K562 (cell line): ENCODE measurements around the gene CEBPE. TPM values are rescaled to one million over a fixed set of nuclear protein-coding genes. Genes with fewer than 3 reads are reported as not detected.
A peak's percentile ranks its signal among the peaks of the same experiment; 100 is the strongest.

ENCODE experiments used
- CBX1 ChIP-seq: sonication (generic); IDR thresholded peaks from 2 replicates; pipeline ENCODE4 v1.6.1; 2016; ENCODE audit warnings: antibody characterized with exemption, low read depth, mild to moderate bottlenecking
- CXXC5 ChIP-seq: fragments of 250-450 bp; sonication (Bioruptor Pico); IDR thresholded peaks from 2 replicates; pipeline ENCODE4 v1.8.0; 2022; ENCODE audit warnings: inconsistent platforms, mild to moderate bottlenecking, moderate library complexity
- DMBX1 ChIP-seq: fragments of 250-450 bp; sonication (Bioruptor Pico); IDR thresholded peaks from 2 replicates; pipeline ENCODE4 v1.8.0; 2022; ENCODE audit warnings: inconsistent platforms, mild to moderate bottlenecking, moderate library complexity, borderline replicate concordance
- ELF4 ChIP-seq: fragments of 450-650 bp; formaldehyde crosslinking; IDR thresholded peaks from 2 replicates; pipeline ENCODE4 v1.4.0; 2022; ENCODE audit warnings: missing genetic modification characterization
- IRF2 ChIP-seq: sonication (generic); formaldehyde crosslinking; IDR thresholded peaks from 2 replicates; pipeline ENCODE4 v1.8.1; 2022; ENCODE audit warnings: mild to moderate bottlenecking, missing genetic modification reagents
- L3MBTL2 ChIP-seq: fragments of 450-650 bp; IDR thresholded peaks from 2 replicates; pipeline ENCODE4 v1.6.1; 2016; ENCODE audit warnings: mild to moderate bottlenecking, moderate library complexity
- SMARCA4 ChIP-seq: fragments of 450-650 bp; IDR thresholded peaks from 2 replicates; pipeline ENCODE4 v1.6.1; 2016
- polyA plus RNA-seq, 8 experiments: library from polyadenylated mRNA; depleted of rRNA in 4 of 8; stranded (reverse) in 5 of 8; unstranded in 3 of 8; fragments of >200 nt; fragmentation: Nextera tagmentation in 2 of 8; fragmentation: Illumina TruSeq in 1 of 8; extraction: Ambion mirVana in 2 of 8; extraction: Trizol in 1 of 8; gene quantifications; 2 replicates each; pipeline versions ENCODE4 v1.2.1 to v1.2.3, GENCODE V29; 2011 to 2014; ENCODE audit warnings: inconsistent platforms in 1 of 8, missing spikeins in 1 of 8
- total RNA-seq, 7 experiments: library from RNA; depleted of rRNA in 6 of 7; stranded (reverse); fragments of >200 nt in 6 of 7; fragmentation: Illumina TruSeq in 2 of 7; extraction: Trizol in 2 of 7; gene quantifications; 2 replicates each; pipeline versions ENCODE4 v1.2.1 to v1.2.3, GENCODE V29; 2011 to 2021; ENCODE audit warnings: low replicate concordance in 1 of 7
- TF ChIP-seq, protein P1 (sequence below): fragments of 450-650 bp; IDR thresholded peaks from 2 replicates; pipeline ENCODE4 v1.6.1; 2017; ENCODE audit warnings: antibody characterized with exemption, mild to moderate bottlenecking
- TF ChIP-seq, protein P2 (sequence below): IDR thresholded peaks from 2 replicates; pipeline ENCODE4 v1.6.1; 2016; ENCODE audit warnings: missing genetic modification characterization, missing compliant biosample characterization
- TF ChIP-seq, protein P3 (sequence below): sonication (generic); formaldehyde crosslinking; IDR thresholded peaks from 2 replicates; pipeline ENCODE4 v1.8.0; 2022; ENCODE audit warnings: mild to moderate bottlenecking, missing genetic modification reagents
- TF ChIP-seq, protein P4 (sequence below): fragments of 450-650 bp; conservative IDR thresholded peaks from 2 replicates; pipeline ENCODE4 v1.6.1; 2016; ENCODE audit warnings: missing genetic modification characterization, low read depth, mild to moderate bottlenecking, control low read depth, missing compliant biosample characterization

Gene CEBPE
- total and polyA plus RNA-seq, 9 of the 15 experiments (the other 6 are each of a cell fraction or from before 2014, with no cell fraction given), result 0.09 to 0.15 (median 0.13) TPM; not detected in 6

DNA sequence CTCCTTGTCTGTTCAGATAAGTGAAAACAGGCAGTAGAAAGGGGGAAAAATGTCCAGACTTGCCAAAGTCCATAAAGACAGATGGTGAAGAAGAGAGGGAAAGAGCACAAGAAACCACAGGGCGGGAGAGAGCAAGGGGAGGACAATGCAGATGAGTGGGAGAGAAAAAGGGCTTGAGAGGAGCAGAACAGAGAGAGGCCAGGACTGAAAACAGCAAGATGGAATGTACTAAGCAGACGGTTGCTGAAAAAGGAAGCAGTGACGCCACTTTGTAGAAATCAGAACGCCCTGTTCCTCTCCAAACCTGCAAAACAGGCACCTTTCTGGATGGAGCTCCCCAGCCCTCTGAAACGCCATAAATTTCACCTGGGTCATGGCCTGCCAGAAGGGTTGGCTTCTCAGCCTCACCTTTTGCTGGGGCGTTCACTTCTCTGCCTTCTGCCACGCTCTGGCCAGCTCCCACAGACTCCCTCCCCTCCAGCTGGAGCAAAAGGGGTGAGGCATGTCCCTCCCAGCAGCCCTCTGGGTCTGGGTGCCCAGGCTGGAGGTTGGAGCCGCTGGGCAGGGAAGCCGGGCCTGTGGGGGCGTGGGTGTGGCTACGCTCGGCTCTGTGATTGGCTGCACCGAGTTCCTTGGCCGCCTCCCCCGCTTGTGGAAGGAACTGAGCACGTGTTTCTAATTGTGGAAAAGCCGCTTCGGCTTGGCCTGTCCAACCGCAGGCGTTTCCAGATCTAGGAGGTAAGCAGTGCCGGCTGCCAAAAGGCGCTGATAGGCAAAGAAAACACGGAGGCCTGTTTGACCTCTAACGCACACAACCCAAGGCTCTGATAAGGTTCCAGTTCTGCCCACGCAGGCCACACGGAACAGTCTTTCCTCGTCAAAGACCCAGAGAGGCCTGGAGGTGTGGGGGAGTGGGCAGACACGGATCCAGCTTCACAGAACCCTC lies 35.1 kb upstream of the CEBPE start (continued):
- TF ChIP-seq, protein P1, sequence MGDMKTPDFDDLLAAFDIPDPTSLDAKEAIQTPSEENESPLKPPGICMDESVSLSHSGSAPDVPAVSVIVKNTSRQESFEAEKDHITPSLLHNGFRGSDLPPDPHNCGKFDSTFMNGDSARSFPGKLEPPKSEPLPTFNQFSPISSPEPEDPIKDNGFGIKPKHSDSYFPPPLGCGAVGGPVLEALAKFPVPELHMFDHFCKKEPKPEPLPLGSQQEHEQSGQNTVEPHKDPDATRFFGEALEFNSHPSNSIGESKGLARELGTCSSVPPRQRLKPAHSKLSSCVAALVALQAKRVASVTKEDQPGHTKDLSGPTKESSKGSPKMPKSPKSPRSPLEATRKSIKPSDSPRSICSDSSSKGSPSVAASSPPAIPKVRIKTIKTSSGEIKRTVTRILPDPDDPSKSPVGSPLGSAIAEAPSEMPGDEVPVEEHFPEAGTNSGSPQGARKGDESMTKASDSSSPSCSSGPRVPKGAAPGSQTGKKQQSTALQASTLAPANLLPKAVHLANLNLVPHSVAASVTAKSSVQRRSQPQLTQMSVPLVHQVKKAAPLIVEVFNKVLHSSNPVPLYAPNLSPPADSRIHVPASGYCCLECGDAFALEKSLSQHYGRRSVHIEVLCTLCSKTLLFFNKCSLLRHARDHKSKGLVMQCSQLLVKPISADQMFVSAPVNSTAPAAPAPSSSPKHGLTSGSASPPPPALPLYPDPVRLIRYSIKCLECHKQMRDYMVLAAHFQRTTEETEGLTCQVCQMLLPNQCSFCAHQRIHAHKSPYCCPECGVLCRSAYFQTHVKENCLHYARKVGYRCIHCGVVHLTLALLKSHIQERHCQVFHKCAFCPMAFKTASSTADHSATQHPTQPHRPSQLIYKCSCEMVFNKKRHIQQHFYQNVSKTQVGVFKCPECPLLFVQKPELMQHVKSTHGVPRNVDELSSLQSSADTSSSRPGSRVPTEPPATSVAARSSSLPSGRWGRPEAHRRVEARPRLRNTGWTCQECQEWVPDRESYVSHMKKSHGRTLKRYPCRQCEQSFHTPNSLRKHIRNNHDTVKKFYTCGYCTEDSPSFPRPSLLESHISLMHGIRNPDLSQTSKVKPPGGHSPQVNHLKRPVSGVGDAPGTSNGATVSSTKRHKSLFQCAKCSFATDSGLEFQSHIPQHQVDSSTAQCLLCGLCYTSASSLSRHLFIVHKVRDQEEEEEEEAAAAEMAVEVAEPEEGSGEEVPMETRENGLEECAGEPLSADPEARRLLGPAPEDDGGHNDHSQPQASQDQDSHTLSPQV, result peak; percentile 96
- TF ChIP-seq CBX1 (0 out of 2 replicates have a peak, but pooled peaks have one; percentile 53), L3MBTL2 (peak; percentile 99), ELF4 (CRISPR knock-in tag) (0 out of 2 replicates have a peak, but pooled peaks have one; percentile 13), SMARCA4 (peak; percentile 27; the same call in 1 of the 2 replicates), IRF2 (CRISPR knock-in tag) (no peak), DMBX1 (CRISPR knock-in tag) (peak; percentile 81), CXXC5 (CRISPR knock-in tag) (peak; percentile 89)
- TF ChIP-seq, protein P2, sequence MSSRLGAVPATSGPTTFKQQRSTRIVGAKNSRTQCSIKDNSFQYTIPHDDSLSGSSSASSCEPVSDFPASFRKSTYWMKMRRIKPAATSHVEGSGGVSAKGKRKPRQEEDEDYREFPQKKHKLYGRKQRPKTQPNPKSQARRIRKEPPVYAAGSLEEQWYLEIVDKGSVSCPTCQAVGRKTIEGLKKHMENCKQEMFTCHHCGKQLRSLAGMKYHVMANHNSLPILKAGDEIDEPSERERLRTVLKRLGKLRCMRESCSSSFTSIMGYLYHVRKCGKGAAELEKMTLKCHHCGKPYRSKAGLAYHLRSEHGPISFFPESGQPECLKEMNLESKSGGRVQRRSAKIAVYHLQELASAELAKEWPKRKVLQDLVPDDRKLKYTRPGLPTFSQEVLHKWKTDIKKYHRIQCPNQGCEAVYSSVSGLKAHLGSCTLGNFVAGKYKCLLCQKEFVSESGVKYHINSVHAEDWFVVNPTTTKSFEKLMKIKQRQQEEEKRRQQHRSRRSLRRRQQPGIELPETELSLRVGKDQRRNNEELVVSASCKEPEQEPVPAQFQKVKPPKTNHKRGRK (tag), result peak; percentile 75
- TF ChIP-seq, protein P3, sequence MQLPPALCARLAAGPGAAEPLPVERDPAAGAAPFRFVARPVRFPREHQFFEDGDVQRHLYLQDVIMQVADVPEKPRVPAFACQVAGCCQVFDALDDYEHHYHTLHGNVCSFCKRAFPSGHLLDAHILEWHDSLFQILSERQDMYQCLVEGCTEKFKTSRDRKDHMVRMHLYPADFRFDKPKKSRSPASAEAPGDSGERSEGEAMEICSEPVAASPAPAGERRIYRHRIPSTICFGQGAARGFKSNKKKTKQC, result peak; percentile 81
- TF ChIP-seq, protein P4, sequence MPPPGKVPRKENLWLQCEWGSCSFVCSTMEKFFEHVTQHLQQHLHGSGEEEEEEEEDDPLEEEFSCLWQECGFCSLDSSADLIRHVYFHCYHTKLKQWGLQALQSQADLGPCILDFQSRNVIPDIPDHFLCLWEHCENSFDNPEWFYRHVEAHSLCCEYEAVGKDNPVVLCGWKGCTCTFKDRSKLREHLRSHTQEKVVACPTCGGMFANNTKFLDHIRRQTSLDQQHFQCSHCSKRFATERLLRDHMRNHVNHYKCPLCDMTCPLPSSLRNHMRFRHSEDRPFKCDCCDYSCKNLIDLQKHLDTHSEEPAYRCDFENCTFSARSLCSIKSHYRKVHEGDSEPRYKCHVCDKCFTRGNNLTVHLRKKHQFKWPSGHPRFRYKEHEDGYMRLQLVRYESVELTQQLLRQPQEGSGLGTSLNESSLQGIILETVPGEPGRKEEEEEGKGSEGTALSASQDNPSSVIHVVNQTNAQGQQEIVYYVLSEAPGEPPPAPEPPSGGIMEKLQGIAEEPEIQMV, result no peak
